Uterus (tissue), 2 donors: ENCODE measurements around the gene NBPF26.
"Not testable (repeated sequence)": the region's sequence is repeated elsewhere in the genome, so short reads cannot be mapped to it uniquely, and the experiment has no call there.

ENCODE experiments used
- POLR2A ChIP-seq, 2 donors: fragments of 450-650 bp; IDR thresholded peaks; one replicate each; pipeline ENCODE4 v1.6.1; 2016; ENCODE audit warnings: antibody characterized with exemption in 2 of 2, mild to moderate bottlenecking in 1 of 2, moderate library complexity in 1 of 2
- TF ChIP-seq, protein P1 (sequence below), 4 experiments: fragments of 200-600 bp in 2 of 4; fragments of 450-650 bp in 2 of 4; sonication (generic) in 2 of 4; IDR thresholded peaks; one replicate each; pipeline ENCODE4 v1.5.1; 2016 to 2019; ENCODE audit warnings: antibody characterized with exemption in 4 of 4, mild to moderate bottlenecking in 2 of 4, moderate library complexity in 1 of 4

DNA sequence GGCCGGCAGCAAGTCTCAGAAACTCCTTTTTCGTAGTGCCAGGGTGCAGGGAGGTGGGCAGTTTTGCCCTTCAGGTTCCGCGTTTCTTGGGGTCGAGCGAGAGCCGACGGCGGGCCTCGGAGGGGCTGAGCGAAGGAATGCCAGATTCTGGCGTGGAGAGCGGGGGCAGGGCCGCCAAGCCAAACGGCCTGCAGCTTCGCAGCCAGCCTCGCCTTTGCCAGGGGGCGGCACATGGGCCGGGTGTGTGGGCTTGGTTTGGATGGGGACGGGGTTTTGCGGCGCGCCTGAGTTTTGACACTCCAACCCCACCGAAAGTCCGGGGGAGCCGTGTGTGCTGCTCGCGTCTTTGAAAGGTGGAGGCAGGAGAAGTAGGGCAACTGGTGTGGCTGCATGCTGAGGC is 762 bp downstream of the NBPF26 start:
- TF ChIP-seq POLR2A (IDR thresholded peaks at IDR 0.05) = not testable (repeated sequence)
- TF ChIP-seq, protein P1, sequence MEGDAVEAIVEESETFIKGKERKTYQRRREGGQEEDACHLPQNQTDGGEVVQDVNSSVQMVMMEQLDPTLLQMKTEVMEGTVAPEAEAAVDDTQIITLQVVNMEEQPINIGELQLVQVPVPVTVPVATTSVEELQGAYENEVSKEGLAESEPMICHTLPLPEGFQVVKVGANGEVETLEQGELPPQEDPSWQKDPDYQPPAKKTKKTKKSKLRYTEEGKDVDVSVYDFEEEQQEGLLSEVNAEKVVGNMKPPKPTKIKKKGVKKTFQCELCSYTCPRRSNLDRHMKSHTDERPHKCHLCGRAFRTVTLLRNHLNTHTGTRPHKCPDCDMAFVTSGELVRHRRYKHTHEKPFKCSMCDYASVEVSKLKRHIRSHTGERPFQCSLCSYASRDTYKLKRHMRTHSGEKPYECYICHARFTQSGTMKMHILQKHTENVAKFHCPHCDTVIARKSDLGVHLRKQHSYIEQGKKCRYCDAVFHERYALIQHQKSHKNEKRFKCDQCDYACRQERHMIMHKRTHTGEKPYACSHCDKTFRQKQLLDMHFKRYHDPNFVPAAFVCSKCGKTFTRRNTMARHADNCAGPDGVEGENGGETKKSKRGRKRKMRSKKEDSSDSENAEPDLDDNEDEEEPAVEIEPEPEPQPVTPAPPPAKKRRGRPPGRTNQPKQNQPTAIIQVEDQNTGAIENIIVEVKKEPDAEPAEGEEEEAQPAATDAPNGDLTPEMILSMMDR (IDR thresholded peaks at IDR 0.05) = not testable (repeated sequence)
